ENCODE data around the gene EIF4E3.

Gene EIF4E3

DNA sequence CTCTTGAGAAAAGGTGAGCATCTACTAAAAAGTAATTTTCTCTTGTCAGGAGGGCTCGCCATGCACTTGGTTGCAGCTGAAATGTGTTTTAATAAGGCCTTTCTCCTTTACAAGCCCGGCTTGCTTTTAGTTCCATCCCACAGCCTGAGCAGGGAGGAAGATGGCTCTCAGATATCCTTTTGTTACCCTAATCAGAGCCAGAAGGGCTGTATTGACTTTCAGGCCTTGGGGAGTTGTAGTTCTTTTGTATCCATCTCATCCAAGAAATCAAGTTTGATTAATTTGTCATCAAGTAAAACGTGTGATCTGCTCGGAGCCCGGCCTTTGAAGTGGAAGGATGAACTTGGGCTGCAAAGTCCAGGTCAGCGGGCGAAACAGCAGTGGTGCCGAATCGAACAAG lies 52.9 kb downstream of the EIF4E3 start:
- TF ChIP-seq POLR2AphosphoS5 (IDR thresholded peaks at IDR 0.05; ENCODE audit: low read depth), result no peak
- TF ChIP-seq GABPA (IDR thresholded peaks at IDR 0.05; ENCODE audit: low read depth), result no peak
- no peak for TF ChIP-seq SPI1 (IDR thresholded peaks at IDR 0.05; ENCODE audit: borderline replicate concordance, low read depth)
- TF ChIP-seq, protein P1, sequence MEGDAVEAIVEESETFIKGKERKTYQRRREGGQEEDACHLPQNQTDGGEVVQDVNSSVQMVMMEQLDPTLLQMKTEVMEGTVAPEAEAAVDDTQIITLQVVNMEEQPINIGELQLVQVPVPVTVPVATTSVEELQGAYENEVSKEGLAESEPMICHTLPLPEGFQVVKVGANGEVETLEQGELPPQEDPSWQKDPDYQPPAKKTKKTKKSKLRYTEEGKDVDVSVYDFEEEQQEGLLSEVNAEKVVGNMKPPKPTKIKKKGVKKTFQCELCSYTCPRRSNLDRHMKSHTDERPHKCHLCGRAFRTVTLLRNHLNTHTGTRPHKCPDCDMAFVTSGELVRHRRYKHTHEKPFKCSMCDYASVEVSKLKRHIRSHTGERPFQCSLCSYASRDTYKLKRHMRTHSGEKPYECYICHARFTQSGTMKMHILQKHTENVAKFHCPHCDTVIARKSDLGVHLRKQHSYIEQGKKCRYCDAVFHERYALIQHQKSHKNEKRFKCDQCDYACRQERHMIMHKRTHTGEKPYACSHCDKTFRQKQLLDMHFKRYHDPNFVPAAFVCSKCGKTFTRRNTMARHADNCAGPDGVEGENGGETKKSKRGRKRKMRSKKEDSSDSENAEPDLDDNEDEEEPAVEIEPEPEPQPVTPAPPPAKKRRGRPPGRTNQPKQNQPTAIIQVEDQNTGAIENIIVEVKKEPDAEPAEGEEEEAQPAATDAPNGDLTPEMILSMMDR (IDR thresholded peaks at IDR 0.05; ENCODE audit: insufficient read depth, low read length), result no peak
- TF ChIP-seq, protein P2, sequence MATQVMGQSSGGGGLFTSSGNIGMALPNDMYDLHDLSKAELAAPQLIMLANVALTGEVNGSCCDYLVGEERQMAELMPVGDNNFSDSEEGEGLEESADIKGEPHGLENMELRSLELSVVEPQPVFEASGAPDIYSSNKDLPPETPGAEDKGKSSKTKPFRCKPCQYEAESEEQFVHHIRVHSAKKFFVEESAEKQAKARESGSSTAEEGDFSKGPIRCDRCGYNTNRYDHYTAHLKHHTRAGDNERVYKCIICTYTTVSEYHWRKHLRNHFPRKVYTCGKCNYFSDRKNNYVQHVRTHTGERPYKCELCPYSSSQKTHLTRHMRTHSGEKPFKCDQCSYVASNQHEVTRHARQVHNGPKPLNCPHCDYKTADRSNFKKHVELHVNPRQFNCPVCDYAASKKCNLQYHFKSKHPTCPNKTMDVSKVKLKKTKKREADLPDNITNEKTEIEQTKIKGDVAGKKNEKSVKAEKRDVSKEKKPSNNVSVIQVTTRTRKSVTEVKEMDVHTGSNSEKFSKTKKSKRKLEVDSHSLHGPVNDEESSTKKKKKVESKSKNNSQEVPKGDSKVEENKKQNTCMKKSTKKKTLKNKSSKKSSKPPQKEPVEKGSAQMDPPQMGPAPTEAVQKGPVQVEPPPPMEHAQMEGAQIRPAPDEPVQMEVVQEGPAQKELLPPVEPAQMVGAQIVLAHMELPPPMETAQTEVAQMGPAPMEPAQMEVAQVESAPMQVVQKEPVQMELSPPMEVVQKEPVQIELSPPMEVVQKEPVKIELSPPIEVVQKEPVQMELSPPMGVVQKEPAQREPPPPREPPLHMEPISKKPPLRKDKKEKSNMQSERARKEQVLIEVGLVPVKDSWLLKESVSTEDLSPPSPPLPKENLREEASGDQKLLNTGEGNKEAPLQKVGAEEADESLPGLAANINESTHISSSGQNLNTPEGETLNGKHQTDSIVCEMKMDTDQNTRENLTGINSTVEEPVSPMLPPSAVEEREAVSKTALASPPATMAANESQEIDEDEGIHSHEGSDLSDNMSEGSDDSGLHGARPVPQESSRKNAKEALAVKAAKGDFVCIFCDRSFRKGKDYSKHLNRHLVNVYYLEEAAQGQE (IDR thresholded peaks at IDR 0.05; ENCODE audit: insufficient replicate concordance, low read depth), result no peak
- no peak overlapping the region for H3K27ac ChIP-seq (replicated peaks)

DNA sequence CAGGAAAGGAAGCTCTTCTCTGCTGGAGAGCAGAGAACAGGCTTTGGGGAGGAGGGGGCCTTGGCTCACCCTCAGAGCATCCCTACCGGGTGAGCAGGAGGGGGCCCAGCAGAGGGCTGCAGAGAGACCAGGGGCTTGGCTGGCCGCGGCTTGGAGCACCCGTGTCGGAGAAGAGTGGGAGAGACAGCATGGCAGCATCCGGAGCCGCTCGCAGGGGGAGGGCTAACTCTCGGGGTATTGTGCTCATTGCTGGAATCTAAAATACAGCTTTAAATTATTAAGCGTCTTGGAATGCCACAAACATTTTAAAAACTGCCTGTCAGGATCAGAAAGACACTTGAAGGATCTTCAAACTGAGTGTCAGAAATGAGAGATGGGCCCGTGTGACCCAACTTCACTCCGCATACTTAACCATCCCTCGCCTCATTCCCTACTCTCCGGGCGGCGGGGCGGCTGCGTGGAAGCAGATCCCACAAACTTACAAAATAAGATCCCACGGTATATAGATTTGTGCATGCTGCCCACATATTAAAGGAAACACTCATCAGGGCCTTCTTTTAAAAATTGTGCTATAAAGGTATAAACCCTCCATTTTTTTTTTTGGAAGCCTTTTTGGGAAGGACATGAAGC lies 53.9 kb downstream of the EIF4E3 start:
- Histone ChIP-seq H3K27me3 (ENCODE audit: insufficient read depth, poor library complexity, severe bottlenecking) (no peaks in the 10 kb centered on the region), H3K4me3 (replicated peaks; ENCODE audit: insufficient read depth, low read length) (no peak overlapping the region), H3K27ac (replicated peaks) (no peak overlapping the region)
- no peak for TF ChIP-seq SPI1 (IDR thresholded peaks at IDR 0.05; ENCODE audit: borderline replicate concordance, low read depth)
- TF ChIP-seq, protein P2 (IDR thresholded peaks at IDR 0.05; ENCODE audit: insufficient replicate concordance, low read depth), result no peak
- TF ChIP-seq GABPA (IDR thresholded peaks at IDR 0.05; ENCODE audit: low read depth), result no peak
- TF ChIP-seq POLR2AphosphoS5 (IDR thresholded peaks at IDR 0.05; ENCODE audit: low read depth), result no peak
- TF ChIP-seq, protein P1 (IDR thresholded peaks at IDR 0.05; ENCODE audit: insufficient read depth, low read length), result no peak
- DNase-seq (ENCODE audit: low read depth in 1 of 2, low spot score in 1 of 2), result no peak

More for the DNA sequence above, 52.9 kb downstream of the EIF4E3 start:
- no peaks in the 10 kb centered on the region for H3K27me3 ChIP-seq (ENCODE audit: insufficient read depth, poor library complexity, severe bottlenecking)
- no peak for DNase-seq (ENCODE audit: low read depth in 1 of 2, low spot score in 1 of 2)
- H3K4me3 ChIP-seq (replicated peaks; ENCODE audit: insufficient read depth, low read length), result no peak overlapping the region

DNA sequence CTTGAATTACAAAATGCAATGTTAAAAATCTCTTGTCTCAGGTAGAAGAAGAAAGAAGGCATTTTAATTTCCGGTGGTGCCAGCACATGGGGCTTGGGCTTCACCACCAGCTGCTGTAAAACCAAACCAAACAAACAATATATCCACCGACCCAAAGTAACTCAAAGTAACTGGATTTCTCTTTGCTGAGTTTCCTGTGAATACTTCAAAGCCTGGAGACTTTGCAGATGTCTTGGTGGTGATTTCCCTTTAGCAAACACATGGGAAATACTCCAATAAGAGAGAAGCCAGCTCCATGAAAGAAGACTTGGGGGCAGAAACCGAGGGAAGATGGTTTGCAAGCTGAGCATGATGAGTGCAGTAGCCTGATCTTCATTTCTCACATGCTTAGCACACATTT lies 62.6 kb downstream of the EIF4E3 start:
- no peak overlapping the region for H3K27ac ChIP-seq (replicated peaks)
- no peak overlapping the region for H3K4me3 ChIP-seq (replicated peaks; ENCODE audit: insufficient read depth, low read length)
- TF ChIP-seq GABPA (IDR thresholded peaks at IDR 0.05; ENCODE audit: low read depth) (no peak), SPI1 (IDR thresholded peaks at IDR 0.05; ENCODE audit: borderline replicate concordance, low read depth) (no peak), POLR2AphosphoS5 (IDR thresholded peaks at IDR 0.05; ENCODE audit: low read depth) (no peak)
- TF ChIP-seq, protein P1 (IDR thresholded peaks at IDR 0.05; ENCODE audit: insufficient read depth, low read length), result no peak
- TF ChIP-seq, protein P2 (IDR thresholded peaks at IDR 0.05; ENCODE audit: insufficient replicate concordance, low read depth), result no peak
- no peaks in the 10 kb centered on the region for H3K27me3 ChIP-seq (ENCODE audit: insufficient read depth, poor library complexity, severe bottlenecking)
- no peak for DNase-seq (ENCODE audit: low read depth in 1 of 2, low spot score in 1 of 2)
